NB4 (cell line): ENCODE results near the gene IGFBP2.

Experiments
- CTCF ChIP-seq: IDR thresholded peaks from one replicate; pipeline ENCODE4 v1.5.1; 2012; ENCODE audit warnings: low read depth, low read length
- MYC ChIP-seq: IDR thresholded peaks from 2 replicates; pipeline ENCODE4 v1.6.1; 2011; ENCODE audit warnings: low read depth, low read length
- POLR2A ChIP-seq: IDR thresholded peaks from 2 replicates; pipeline ENCODE4 v1.6.1; 2011; ENCODE audit warnings: mild to moderate bottlenecking; ENCODE audit not compliant: insufficient read length; ENCODE audit errors: extremely low read depth
- TF ChIP-seq, protein P1 (sequence below): IDR thresholded peaks from 2 replicates; pipeline ENCODE4 v1.6.1; 2011; ENCODE audit warnings: low read depth, low read length

- TF ChIP-seq CTCF (no peak), POLR2A (no peak), MYC (no peak)
- TF ChIP-seq, protein P1, sequence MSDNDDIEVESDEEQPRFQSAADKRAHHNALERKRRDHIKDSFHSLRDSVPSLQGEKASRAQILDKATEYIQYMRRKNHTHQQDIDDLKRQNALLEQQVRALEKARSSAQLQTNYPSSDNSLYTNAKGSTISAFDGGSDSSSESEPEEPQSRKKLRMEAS: no peak
Measured at GRCh38 chr2:216650626-216651257, 17.5 kb downstream of the IGFBP2 start.
